HUES48 (cell line): ENCODE data around the gene UBE2D1.

Experiments
- H3K27ac ChIP-seq: one replicate; pipeline ENCODE4 v1.7.0; 2013; ENCODE audit warnings: low read depth, low read length, inconsistent platforms
- H3K27me3 ChIP-seq: 2 replicates; pipeline ENCODE4 v1.6.1; 2013; ENCODE audit warnings: mild to moderate bottlenecking, low read length; ENCODE audit not compliant: control insufficient read depth, insufficient read depth
- H3K36me3 ChIP-seq: 2 replicates; pipeline ENCODE4 v1.6.1; 2013; ENCODE audit warnings: low read length; ENCODE audit not compliant: control insufficient read depth, insufficient read depth
- H3K4me1 ChIP-seq: 2 replicates; pipeline ENCODE4 v1.6.1; 2013; ENCODE audit warnings: mild to moderate bottlenecking, low read length; ENCODE audit not compliant: control insufficient read depth, insufficient read depth
- H3K4me3 ChIP-seq: 2 replicates; pipeline ENCODE4 v1.5.1; 2013; ENCODE audit warnings: mild to moderate bottlenecking, low read depth, low read length
- H3K9ac ChIP-seq: 2 replicates; pipeline ENCODE4 v1.6.1; 2013; ENCODE audit warnings: mild to moderate bottlenecking, low read depth, low read length, moderate library complexity
- H3K9me3 ChIP-seq: 2 replicates; pipeline ENCODE4 v1.6.1; 2013; ENCODE audit warnings: low read length; ENCODE audit not compliant: control insufficient read depth, insufficient read depth

UBE2D1 gene

DNA sequence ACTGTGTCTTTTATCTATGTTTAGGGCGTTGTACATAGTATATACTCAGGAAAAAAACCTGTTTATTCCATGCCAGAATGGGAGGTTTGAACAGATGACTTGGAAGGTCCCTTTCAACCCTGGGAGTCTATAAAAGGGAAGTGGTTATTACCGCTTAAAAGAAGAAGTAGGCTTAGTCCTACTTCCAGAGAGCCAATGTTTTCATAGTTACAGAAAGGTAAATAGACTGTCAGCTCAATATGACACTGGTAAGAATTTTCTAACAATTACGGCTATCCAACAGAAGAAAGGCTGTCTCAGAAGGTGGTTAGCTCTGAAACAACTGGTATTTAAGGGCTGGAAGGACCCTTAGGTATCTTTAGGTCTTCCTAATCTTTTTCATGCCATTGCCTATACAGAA, 49.3 kb downstream of the UBE2D1 start:
- peaks cover 7% of the 10 kb centered on the region; the same call in 1 of the 2 replicates for H3K4me1 ChIP-seq
- peaks cover 27% of the 10 kb centered on the region for H3K36me3 ChIP-seq
- H3K9ac ChIP-seq, result no peak overlapping the region
- H3K4me3 ChIP-seq, result peak overlapping the region; percentile 90
- no peak overlapping the region for H3K27ac ChIP-seq
- H3K9me3 ChIP-seq, result no peaks in the 10 kb centered on the region
- H3K27me3 ChIP-seq, result no peaks in the 10 kb centered on the region

DNA sequence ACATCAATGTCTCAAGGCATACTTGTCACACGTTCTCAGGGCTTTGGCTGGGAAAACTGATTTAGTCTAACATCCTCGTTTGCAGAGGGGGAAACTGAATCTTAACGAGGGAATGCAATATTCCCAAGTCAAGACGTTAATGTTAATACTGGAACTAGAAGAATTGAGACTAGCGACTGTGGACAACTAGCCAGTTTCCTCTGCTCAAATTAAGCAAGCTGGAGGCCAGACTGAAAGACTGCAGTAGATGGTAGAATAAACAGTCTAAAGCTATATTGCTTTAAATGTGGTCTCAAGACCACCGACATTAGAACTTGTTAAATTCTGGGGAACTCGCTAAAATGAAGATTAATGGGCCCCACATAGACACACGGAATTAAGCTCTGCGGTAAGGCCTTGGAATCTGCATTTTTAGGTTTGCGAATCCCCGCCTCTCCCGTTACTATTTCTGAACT, 49.8 kb downstream of the UBE2D1 start:
- peak overlapping the region; percentile 90 for H3K4me3 ChIP-seq

DNA sequence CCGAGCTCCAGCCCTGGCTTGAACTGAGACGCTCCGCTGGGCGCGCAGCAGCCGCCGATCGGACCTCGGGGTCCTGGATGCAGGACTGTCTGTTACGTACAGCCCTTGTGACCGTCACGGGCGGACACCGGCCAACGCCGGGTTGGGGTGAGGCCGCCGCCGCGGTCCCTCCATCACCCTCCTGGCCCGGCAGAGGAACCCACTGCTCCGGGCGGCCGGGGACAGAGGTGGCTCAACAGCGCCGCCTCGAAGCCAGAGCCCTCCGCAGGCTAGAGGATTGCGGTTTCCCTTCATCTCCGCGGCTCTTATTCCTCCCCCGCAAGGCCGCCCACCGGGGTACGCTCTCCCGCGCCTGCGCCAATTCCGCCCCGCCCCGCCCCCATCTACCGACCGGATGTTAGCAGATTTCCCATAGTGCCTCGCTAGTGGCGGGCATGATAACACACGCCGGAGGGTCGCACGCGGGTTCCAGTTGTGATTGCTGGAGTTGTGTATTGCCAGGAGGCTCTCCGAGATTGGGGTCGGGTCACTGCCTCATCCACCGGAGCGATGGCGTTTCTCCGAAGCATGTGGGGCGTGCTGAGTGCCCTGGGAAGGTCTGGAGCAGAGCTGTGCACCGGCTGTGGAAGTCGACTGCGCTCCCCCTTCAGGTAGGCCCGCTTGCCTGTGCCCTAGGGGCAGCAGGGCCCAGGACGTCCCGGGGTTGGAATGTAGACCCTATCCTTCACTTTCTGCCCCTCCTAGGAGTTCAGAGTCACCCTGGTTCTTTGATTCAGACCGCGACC, 50.4 kb downstream of the UBE2D1 start, which contains the start of gene TFAM:
Gene TFAM, plus strand, starts transcription at position 412 of the 785 bp plus-strand sequence. Its CDS starts 138 bp downstream, at position 550.
- H3K27ac ChIP-seq, result peak within 1 kb of the TSS; percentile 98
- H3K27me3 ChIP-seq, result no peaks in the 10 kb centered on the region
- peak within 1 kb of the TSS; percentile 90 for H3K4me3 ChIP-seq
- peaks cover 7% of the 10 kb centered on the region; the same call in 1 of the 2 replicates for H3K4me1 ChIP-seq
- H3K9ac ChIP-seq, result peak within 1 kb of the TSS; percentile 94
- H3K9me3 ChIP-seq, result no peaks in the 10 kb centered on the region
- peaks cover 38% of the 10 kb centered on the region for H3K36me3 ChIP-seq

More for the DNA sequence above, 49.8 kb downstream of the UBE2D1 start:
- Histone ChIP-seq H3K4me1 (peaks cover 7% of the 10 kb centered on the region; the same call in 1 of the 2 replicates), H3K27ac (peak overlapping the region; percentile 98), H3K9ac (peak overlapping the region; percentile 94; the same call in 1 of the 2 replicates), H3K27me3 (no peaks in the 10 kb centered on the region), H3K36me3 (peaks cover 32% of the 10 kb centered on the region), H3K9me3 (no peaks in the 10 kb centered on the region)

DNA sequence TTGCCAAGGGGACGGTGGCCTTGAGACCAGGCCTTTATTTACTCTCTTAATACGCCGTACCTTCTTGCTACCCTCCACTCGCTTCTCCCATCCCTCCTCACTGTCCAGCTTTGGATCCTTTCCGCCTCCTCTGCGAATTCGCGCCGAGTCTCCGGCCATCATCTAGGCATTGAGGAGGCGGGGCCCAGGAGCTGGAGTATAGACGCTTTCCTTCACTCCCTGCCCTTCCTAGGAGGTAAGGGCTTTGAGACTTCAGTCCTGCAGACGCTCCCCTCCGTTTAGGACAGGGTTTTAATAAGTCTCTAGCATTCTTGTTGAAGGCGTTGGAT, 50.9 kb downstream of the UBE2D1 start:
- Histone ChIP-seq H3K36me3 (peaks cover 44% of the 10 kb centered on the region), H3K27me3 (no peaks in the 10 kb centered on the region), H3K9me3 (no peaks in the 10 kb centered on the region), H3K4me1 (peaks cover 7% of the 10 kb centered on the region; the same call in 1 of the 2 replicates), H3K27ac (peak overlapping the region; percentile 98), H3K4me3 (peak overlapping the region; percentile 90), H3K9ac (peak overlapping the region; percentile 94)

DNA sequence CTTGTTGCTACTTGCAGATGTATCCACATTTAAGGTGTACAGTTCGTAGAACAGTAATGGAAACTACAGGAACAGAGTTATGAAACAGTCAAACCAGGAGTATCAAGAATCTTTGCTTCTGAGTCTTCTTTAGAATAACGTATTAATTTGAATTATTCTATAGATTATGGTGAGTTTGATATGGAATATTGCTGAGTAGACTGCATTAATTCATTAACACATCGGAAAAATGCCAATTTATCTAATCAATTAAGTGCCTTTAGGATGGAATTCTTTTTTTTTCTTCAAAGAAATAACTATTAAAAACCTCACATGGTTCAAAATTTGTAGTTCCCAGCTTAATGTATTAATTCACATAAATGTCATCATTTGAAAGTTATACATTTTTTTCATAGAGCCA, 54.2 kb downstream of the UBE2D1 start:
- Histone ChIP-seq H3K27ac (no peak overlapping the region), H3K36me3 (peaks cover 74% of the 10 kb centered on the region), H3K4me3 (no peak overlapping the region), H3K9me3 (no peaks in the 10 kb centered on the region), H3K9ac (no peak overlapping the region), H3K4me1 (peaks cover 7% of the 10 kb centered on the region; the same call in 1 of the 2 replicates), H3K27me3 (no peaks in the 10 kb centered on the region)

DNA sequence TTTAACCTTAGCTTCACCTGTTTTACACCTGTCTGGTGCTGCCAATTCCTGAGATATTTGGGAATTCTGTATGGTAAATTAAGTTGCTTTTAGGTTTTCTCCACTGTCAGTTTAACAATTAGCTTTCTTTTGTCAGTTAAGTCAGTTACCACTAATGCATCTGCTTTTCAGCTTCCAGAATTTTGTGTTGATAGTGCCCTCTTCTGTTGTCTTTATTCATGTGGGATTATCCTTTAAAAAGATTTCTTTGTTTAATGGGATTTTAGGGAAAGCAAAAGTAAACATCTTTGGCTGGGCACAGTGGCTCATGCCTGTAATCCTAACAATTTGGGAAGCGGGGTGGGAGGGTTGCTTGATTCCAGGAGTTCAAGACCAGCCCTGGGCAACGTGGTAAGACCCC, 58.5 kb downstream of the UBE2D1 start:
- H3K27me3 ChIP-seq, result no peaks in the 10 kb centered on the region
- no peak overlapping the region for H3K4me3 ChIP-seq
- no peak overlapping the region for H3K27ac ChIP-seq
- H3K4me1 ChIP-seq, result no peaks in the 10 kb centered on the region
- no peak overlapping the region for H3K9ac ChIP-seq
- H3K36me3 ChIP-seq, result peaks cover 97% of the 10 kb centered on the region
- no peaks in the 10 kb centered on the region for H3K9me3 ChIP-seq

DNA sequence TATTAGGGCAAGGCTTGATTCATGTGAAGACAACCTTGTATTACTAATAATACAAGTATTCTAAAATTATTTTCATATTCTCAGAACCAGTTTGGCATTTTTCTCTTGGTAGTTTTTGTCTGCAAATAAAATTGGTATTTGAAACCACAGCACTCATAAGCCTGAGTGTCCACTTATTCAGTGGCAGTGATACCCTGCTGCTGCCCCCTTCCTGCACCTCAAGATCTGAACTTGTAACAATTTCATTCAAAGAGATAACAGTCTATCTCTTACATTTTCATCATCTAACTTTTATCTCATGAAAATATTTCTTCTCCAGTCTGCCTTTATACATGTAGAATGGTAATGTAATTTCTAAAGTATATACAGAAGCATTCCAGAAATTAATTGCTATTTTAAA, 59.7 kb downstream of the UBE2D1 start:
- Histone ChIP-seq H3K27ac (no peak overlapping the region), H3K9me3 (no peaks in the 10 kb centered on the region), H3K36me3 (peaks cover 92% of the 10 kb centered on the region), H3K4me1 (no peaks in the 10 kb centered on the region), H3K9ac (no peak overlapping the region), H3K27me3 (no peaks in the 10 kb centered on the region), H3K4me3 (no peak overlapping the region)

DNA sequence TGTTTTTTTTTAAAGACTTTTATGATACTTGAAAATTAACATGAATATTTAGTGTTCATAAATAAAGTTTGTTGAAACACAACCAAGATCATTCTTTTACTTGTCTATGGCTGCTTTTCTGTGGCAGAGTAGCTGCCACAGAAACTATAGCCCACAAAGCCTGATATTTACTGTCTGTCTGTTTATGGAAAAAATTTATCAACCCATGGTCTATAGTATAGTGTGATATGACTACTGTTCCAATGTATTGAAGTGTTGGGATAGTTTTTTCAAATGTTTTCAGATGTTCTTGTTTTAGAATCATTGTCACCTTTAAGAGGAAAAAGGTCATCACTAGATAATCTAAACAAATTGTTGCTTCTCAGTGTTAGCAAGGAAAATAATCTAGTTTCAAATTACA, 61.3 kb downstream of the UBE2D1 start:
- Histone ChIP-seq H3K9ac (no peak overlapping the region), H3K4me3 (no peak overlapping the region), H3K36me3 (peaks cover 76% of the 10 kb centered on the region), H3K27ac (no peak overlapping the region), H3K9me3 (no peaks in the 10 kb centered on the region), H3K4me1 (no peaks in the 10 kb centered on the region), H3K27me3 (no peaks in the 10 kb centered on the region)

DNA sequence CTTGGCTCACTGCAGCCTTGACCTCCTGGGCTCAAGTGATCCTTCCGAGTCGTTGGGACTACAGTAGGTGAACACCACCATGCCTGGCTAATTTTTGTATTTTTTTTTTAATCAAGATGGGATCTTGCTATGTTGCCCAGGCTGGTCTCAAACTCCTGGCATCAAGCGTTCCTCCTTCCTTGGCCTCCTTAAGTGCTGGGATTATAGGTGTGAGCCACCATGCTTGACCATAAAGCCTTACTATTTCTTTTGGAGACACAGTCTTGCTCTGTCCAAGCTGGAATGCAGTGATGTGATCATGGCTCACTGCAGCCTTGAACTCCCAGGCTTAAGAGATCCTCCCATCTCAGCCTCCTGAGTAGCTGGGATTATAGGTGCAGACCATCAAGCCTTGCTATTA, 63.0 kb downstream of the UBE2D1 start:
- Histone ChIP-seq H3K4me1 (no peaks in the 10 kb centered on the region), H3K36me3 (peaks cover 59% of the 10 kb centered on the region)

DNA sequence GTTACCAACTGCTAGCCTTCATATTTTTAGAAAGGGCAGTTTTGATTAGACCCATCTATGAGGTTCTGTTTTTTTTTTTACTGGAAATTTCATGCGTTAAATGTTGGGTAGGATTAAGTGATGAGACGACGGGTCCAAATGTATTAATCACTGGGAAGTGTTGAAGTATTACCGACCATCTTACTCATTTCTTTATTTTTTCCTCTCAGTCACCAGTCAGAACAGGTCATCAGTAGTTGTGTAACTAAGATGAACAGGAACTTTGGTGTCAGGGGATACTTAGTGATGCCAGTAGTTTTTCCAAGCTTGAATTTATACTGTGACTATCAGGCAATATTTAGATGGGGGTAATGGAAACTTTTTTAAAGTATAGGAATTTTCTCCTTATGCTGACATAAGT, 64.6 kb downstream of the UBE2D1 start:
- peaks cover 45% of the 10 kb centered on the region for H3K36me3 ChIP-seq
- no peak overlapping the region for H3K9ac ChIP-seq
- H3K27ac ChIP-seq, result no peak overlapping the region
- no peaks in the 10 kb centered on the region for H3K9me3 ChIP-seq
- H3K4me3 ChIP-seq, result no peak overlapping the region
- H3K4me1 ChIP-seq, result no peaks in the 10 kb centered on the region
- no peaks in the 10 kb centered on the region for H3K27me3 ChIP-seq

More for the DNA sequence above, 63.0 kb downstream of the UBE2D1 start:
- Histone ChIP-seq H3K27me3 (no peaks in the 10 kb centered on the region), H3K9ac (no peak overlapping the region), H3K4me3 (no peak overlapping the region), H3K9me3 (no peaks in the 10 kb centered on the region), H3K27ac (no peak overlapping the region)

DNA sequence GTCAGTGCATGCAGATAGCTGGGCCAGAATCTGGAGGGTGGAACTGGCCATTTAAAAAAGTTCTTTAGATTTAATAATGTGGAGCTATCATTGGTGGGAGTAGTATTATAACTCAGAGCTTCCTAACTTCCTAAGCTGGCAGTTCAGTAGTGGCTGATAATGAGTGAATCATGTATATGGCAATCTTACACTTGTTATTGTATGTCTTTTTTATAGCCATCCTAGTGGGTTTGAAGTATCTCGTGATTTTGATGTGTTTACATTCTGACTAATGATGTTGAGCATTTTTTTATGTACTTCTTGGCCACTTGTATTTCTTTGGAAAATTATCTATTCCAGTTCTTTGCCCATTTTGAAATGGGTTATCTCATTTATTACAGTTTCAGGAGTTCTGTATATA, 65.8 kb downstream of the UBE2D1 start:
- Histone ChIP-seq H3K4me3 (no peak overlapping the region), H3K27ac (no peak overlapping the region), H3K4me1 (no peaks in the 10 kb centered on the region), H3K27me3 (no peaks in the 10 kb centered on the region), H3K36me3 (peaks cover 33% of the 10 kb centered on the region), H3K9ac (no peak overlapping the region), H3K9me3 (no peaks in the 10 kb centered on the region)
